Spleen (tissue), 7 donors: ENCODE data around the gene FTO.

ENCODE experiments used
- POLR2A ChIP-seq, 3 donors: fragments of 450-650 bp; IDR thresholded peaks; one replicate each; pipeline ENCODE4 v1.5.1; 2017; ENCODE audit warnings: antibody characterized with exemption in 3 of 3, mild to moderate bottlenecking in 1 of 3
- POLR2AphosphoS5 ChIP-seq, 3 donors: sonication (generic); formaldehyde crosslinking; IDR thresholded peaks; one replicate each; pipeline ENCODE4 v1.5.1; 2017; ENCODE audit warnings: antibody characterized with exemption in 3 of 3
- TF ChIP-seq, protein P1 (sequence below), 11 experiments: fragments of 200-600 bp in 7 of 11; fragments of 450-650 bp in 4 of 11; sonication (generic) in 4 of 11; IDR thresholded peaks in 8 of 11; conservative IDR thresholded peaks in 3 of 11; 1 replicate in 7 of 11; 2 replicates in 4 of 11; pipeline versions ENCODE4 v1.4.0 to v1.8.0; 2016 to 2021; ENCODE audit warnings: antibody characterized with exemption in 11 of 11, inconsistent platforms in 4 of 11, mild to moderate bottlenecking in 1 of 11
- donor health status: DM: no; HTN: no; CAD: no; lungs with moderate emphysema.
- donor health status: DM: no; HTN: no; CAD: no.
- donor health status: DM: no; HTN: no; CAD: no.

DNA sequence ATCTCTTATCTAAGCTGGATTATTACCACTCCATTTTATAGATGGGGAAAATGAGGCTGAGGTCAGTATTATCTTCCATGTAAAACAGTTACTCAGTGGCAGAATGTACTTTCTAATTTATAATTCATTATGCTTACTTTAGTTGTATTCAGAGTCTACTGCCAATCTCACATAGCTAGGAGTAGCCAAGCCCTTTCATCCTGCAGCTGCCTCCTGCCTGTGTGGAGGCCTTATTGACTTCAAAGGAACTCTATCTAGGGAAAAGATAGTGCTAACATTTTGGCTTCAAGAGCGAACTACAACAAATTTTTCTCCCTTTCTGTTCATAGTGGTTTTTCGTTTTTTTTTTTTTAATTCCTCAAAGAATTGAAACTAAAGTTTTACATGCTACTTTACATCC lies 13.2 kb upstream of the FTO start:
- TF ChIP-seq, protein P1, sequence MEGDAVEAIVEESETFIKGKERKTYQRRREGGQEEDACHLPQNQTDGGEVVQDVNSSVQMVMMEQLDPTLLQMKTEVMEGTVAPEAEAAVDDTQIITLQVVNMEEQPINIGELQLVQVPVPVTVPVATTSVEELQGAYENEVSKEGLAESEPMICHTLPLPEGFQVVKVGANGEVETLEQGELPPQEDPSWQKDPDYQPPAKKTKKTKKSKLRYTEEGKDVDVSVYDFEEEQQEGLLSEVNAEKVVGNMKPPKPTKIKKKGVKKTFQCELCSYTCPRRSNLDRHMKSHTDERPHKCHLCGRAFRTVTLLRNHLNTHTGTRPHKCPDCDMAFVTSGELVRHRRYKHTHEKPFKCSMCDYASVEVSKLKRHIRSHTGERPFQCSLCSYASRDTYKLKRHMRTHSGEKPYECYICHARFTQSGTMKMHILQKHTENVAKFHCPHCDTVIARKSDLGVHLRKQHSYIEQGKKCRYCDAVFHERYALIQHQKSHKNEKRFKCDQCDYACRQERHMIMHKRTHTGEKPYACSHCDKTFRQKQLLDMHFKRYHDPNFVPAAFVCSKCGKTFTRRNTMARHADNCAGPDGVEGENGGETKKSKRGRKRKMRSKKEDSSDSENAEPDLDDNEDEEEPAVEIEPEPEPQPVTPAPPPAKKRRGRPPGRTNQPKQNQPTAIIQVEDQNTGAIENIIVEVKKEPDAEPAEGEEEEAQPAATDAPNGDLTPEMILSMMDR (IDR thresholded peaks at IDR 0.05 in 8 of 11, conservative IDR thresholded peaks at IDR 0.05 in 3 of 11): no peak
- TF ChIP-seq POLR2AphosphoS5 (IDR thresholded peaks at IDR 0.05) (no peak), POLR2A (IDR thresholded peaks at IDR 0.05) (no peak)
